HepG2 (cell line): Measurements from ENCODE around the gene VARS1. TPM values are rescaled to one million over a fixed set of nuclear protein-coding genes. Genes with fewer than 3 reads are reported as not detected.

Experiments
- ATAD3A ChIP-seq: sonication (generic); formaldehyde crosslinking; IDR thresholded peaks from 2 replicates; pipeline ENCODE4 v1.4.0; 2020; ENCODE audit warnings: missing genetic modification reagents
- BCL6 ChIP-seq: IDR thresholded peaks from 2 replicates; pipeline ENCODE4 v1.6.1; 2016; ENCODE audit warnings: missing genetic modification reagents, missing compliant biosample characterization
- CENPX ChIP-seq: sonication (generic); formaldehyde crosslinking; IDR thresholded peaks from 2 replicates; pipeline ENCODE4 v1.9.0; 2021; ENCODE audit warnings: mild to moderate bottlenecking, missing genetic modification reagents, moderate library complexity
- ETV6 ChIP-seq: sonication (generic); formaldehyde crosslinking; conservative IDR thresholded peaks from 2 replicates; pipeline ENCODE4 v1.4.0; 2020; ENCODE audit warnings: missing genetic modification reagents
- FOXP1 ChIP-seq, 2 experiments: fragments of 450-650 bp in 1 of 2; IDR thresholded peaks; 2 replicates each; pipeline ENCODE4 v1.6.1; 2017 to 2018; ENCODE audit warnings: antibody characterized with exemption in 1 of 2
- GABPB1 ChIP-seq: IDR thresholded peaks from 2 replicates; pipeline ENCODE4 v1.6.1; 2016; ENCODE audit warnings: mild to moderate bottlenecking, missing genetic modification reagents, moderate library complexity, missing compliant biosample characterization
- HMG20A ChIP-seq: IDR thresholded peaks from 2 replicates; pipeline ENCODE4 v1.6.1; 2016; ENCODE audit warnings: borderline replicate concordance
- HNRNPLL ChIP-seq: fragments of 200-400 bp; formaldehyde crosslinking; IDR thresholded peaks from 2 replicates; pipeline ENCODE4 v1.6.1; 2017; ENCODE audit warnings: mild to moderate bottlenecking, low read depth, low read length; ENCODE audit not compliant: poor library complexity, severe bottlenecking
- KDM6A ChIP-seq: IDR thresholded peaks from 2 replicates; pipeline ENCODE4 v1.6.1; 2016; ENCODE audit warnings: low read depth
- MLXIP ChIP-seq: sonication (generic); formaldehyde crosslinking; IDR thresholded peaks from 2 replicates; pipeline ENCODE4 v1.9.0; 2021; ENCODE audit warnings: missing genetic modification reagents, borderline replicate concordance
- POLR2G ChIP-seq: fragments of 200-400 bp; formaldehyde crosslinking; IDR thresholded peaks from 2 replicates; pipeline ENCODE4 v1.6.1; 2018; ENCODE audit warnings: mild to moderate bottlenecking, low read depth, low read length, moderate library complexity
- ZC3H4 ChIP-seq: sonication (generic); formaldehyde crosslinking; IDR thresholded peaks from 2 replicates; pipeline ENCODE4 v1.4.0; 2020; ENCODE audit warnings: missing genetic modification reagents, borderline replicate concordance
- ZFX ChIP-seq: sonication (generic); formaldehyde crosslinking; IDR thresholded peaks from 2 replicates; pipeline ENCODE4 v1.4.0; 2020; ENCODE audit warnings: mild to moderate bottlenecking, low read depth, missing genetic modification reagents, moderate library complexity
- ZNF124 ChIP-seq: sonication (generic); formaldehyde crosslinking; IDR thresholded peaks from 2 replicates; pipeline ENCODE4 v1.4.0; 2020; ENCODE audit warnings: missing genetic modification reagents
- ZNF83 ChIP-seq: sonication (generic); formaldehyde crosslinking; IDR thresholded peaks from 2 replicates; pipeline ENCODE4 v1.4.0; 2020; ENCODE audit warnings: missing genetic modification reagents, mild to moderate bottlenecking, borderline replicate concordance
- polyA plus RNA-seq, 8 experiments: library from polyadenylated mRNA; depleted of rRNA in 3 of 8; stranded (reverse) in 7 of 8; unstranded in 1 of 8; fragments of >200 nt; fragmentation: Illumina TruSeq in 4 of 8; extraction: Trizol in 4 of 8; gene quantifications; 2 replicates each; pipeline versions ENCODE4 v1.2.1 to v1.2.3, GENCODE V29; 2011 to 2016; ENCODE audit warnings: low read depth in 4 of 8, missing spikeins in 1 of 8, mixed read lengths in 1 of 8; ENCODE audit not compliant: insufficient read depth in 1 of 8
- total RNA-seq, 5 experiments: library from RNA; depleted of rRNA; stranded (reverse); fragments of >200 nt; fragmentation: Illumina TruSeq; extraction: Trizol; gene quantifications; 2 replicates each; pipeline ENCODE4 v1.2.3, GENCODE V29; 2016; ENCODE audit warnings: low read depth in 1 of 5
- TF ChIP-seq, protein P1 (sequence below): sonication (generic); IDR thresholded peaks from 2 replicates; pipeline ENCODE4 v1.6.1; 2016; ENCODE audit warnings: low read depth, borderline replicate concordance
- TF ChIP-seq, protein P2 (sequence below): sonication (generic); formaldehyde crosslinking; conservative IDR thresholded peaks from 2 replicates; pipeline ENCODE4 v1.4.0; 2020; ENCODE audit warnings: missing genetic modification reagents

Gene VARS1
- total and polyA plus RNA-seq, 2 of the 13 experiments (the other 11 are each of a cell fraction or from before 2014, with no cell fraction given) = 14.7 to 56.1 TPM

DNA sequence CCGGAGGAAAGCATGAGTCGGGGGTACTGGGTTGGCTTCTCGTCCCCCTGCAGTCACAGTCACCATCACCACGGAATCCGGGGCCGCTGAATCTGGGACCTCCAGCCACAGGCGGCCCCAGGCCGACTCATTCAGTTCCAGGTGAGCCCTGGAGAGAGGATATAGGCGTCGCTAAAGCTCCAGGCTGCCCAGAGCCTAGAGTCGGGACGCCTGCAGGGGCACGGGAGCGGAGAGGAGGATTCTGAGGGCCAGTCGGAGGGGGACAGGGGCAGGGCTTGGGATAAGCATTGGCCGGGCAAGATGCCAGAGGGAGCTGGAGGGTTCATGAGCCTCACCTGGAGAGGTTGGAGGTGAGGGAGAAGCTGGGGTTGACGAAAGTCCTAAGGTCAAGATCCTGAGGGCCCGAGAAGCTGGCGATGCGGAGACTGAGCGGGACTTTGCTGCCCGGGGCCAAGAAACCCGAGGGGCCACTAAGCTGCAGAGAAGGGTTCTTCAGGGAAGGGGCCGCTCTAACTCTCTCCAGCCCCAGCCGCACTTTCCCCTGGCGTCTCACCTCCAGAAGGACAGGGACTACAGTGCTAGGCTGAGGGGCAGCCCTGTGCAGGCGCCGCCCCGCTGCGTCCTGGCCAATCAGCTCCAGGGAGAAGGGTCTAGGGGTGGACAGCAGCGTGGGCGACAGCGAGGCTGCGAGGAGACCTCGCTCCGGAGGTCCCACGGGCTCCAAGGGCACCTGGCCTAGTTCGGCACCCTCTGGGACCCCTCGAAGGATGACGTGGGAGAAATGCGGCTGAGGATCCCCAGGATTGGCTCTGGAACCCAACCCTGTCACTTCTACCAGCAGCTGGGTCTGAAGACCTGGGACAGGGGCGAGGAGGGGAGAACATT lies 29.4 kb downstream of the VARS1 start (continued):
- TF ChIP-seq GABPB1 (CRISPR knock-in tag) (peak; percentile 54; the same call in 1 of the 2 replicates), ZNF83 (CRISPR knock-in tag) (no peak), ATAD3A (CRISPR knock-in tag) (peak; percentile 79; the same call in 1 of the 2 replicates), HNRNPLL (peak; percentile 52), ZFX (CRISPR knock-in tag) (peak; percentile 45; the same call in 1 of the 2 replicates), ETV6 (CRISPR knock-in tag) (no peak), ZC3H4 (no peak), ZNF124 (0 out of 2 replicates have a peak, but pooled peaks have one; percentile 34), KDM6A (CRISPR knock-in tag) (no peak), BCL6 (peak; percentile 8; the same call in 1 of the 2 replicates), MLXIP (no peak), POLR2G (peak; percentile 86), HMG20A (no peak), CENPX (CRISPR knock-in tag) (no peak), FOXP1 (IDR thresholded peaks at IDR 0.05) (no peak), FOXP1 (CRISPR knock-in tag; IDR thresholded peaks at IDR 0.05) (no peak)
- TF ChIP-seq, protein P1, sequence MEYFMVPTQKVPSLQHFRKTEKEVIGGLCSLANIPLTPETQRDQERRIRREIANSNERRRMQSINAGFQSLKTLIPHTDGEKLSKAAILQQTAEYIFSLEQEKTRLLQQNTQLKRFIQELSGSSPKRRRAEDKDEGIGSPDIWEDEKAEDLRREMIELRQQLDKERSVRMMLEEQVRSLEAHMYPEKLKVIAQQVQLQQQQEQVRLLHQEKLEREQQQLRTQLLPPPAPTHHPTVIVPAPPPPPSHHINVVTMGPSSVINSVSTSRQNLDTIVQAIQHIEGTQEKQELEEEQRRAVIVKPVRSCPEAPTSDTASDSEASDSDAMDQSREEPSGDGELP = 0 out of 2 replicates have a peak, but pooled peaks have one; percentile 45
- TF ChIP-seq, protein P2, sequence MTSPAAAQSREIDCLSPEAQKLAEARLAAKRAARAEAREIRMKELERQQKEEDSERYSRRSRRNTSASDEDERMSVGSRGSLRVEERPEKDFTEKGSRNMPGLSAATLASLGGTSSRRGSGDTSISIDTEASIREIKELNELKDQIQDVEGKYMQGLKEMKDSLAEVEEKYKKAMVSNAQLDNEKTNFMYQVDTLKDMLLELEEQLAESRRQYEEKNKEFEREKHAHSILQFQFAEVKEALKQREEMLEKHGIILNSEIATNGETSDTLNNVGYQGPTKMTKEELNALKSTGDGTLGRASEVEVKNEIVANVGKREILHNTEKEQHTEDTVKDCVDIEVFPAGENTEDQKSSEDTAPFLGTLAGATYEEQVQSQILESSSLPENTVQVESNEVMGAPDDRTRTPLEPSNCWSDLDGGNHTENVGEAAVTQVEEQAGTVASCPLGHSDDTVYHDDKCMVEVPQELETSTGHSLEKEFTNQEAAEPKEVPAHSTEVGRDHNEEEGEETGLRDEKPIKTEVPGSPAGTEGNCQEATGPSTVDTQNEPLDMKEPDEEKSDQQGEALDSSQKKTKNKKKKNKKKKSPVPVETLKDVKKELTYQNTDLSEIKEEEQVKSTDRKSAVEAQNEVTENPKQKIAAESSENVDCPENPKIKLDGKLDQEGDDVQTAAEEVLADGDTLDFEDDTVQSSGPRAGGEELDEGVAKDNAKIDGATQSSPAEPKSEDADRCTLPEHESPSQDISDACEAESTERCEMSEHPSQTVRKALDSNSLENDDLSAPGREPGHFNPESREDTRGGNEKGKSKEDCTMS = no peak
